ENCODE results near the gene SCD5. TPM values are rescaled to one million over a fixed set of nuclear protein-coding genes. Genes with fewer than 3 reads are reported as not detected.

The SCD5 gene
- total RNA-seq, 6 experiments from 2014 or later = 0.62 to 1.4 (median 0.96) TPM

- H3K27ac ChIP-seq = no peak overlapping the region
- no peak for ATAC-seq
- no peaks in the 10 kb centered on the region for H3K36me3 ChIP-seq
- no peak for TF ChIP-seq CTCF (IDR thresholded peaks at IDR 0.05)
- intact Hi-C loops (cut with DNase I) = no loop called here
- H3K4me3 ChIP-seq = no peak overlapping the region
- H3K4me1 ChIP-seq = peaks cover 0 to 13% (median 3%) of the 10 kb centered on the region in 4 donors
- no peak for DNase-seq
- no peaks in the 10 kb centered on the region for H3K27me3 ChIP-seq
- 73% methylated on average over 8 of the region's 8 CpGs for WGBS (ENCODE audit: insufficient coverage, low coverage, low lambda C conversion rate, missing lambda C conversion rate)
- no peaks in the 10 kb centered on the region for H3K9me3 ChIP-seq
Observed at GRCh38 chr4:82587826-82588540, 210.6 kb downstream of the SCD5 start.

- intact Hi-C loops (cut with DNase I) = no loop called here
- peaks cover 0 to 13% (median 3%) of the 10 kb centered on the region in 4 donors for H3K4me1 ChIP-seq
- H3K4me3 ChIP-seq = no peak overlapping the region
- DNase-seq = no peak
- TF ChIP-seq CTCF (IDR thresholded peaks at IDR 0.05) = no peak
- TF ChIP-seq POLR2A (IDR thresholded peaks at IDR 0.05) = no peak
- WGBS (ENCODE audit: insufficient coverage, low coverage, low lambda C conversion rate, missing lambda C conversion rate) = 67% methylated on average over 1 of the region's 8 CpGs
- H3K9me3 ChIP-seq = no peaks in the 10 kb centered on the region
- ATAC-seq = no peak
- H3K36me3 ChIP-seq = no peaks in the 10 kb centered on the region
- no peak overlapping the region for H3K27ac ChIP-seq
- no peaks in the 10 kb centered on the region for H3K27me3 ChIP-seq
Observed at GRCh38 chr4:82585690-82586435, 212.7 kb downstream of the SCD5 start.

GRCh38 chr4:82584931-82585330, 213.7 kb downstream of the SCD5 start:
- intact Hi-C loops (cut with DNase I) = no loop called here
- Histone ChIP-seq H3K27me3 (no peaks in the 10 kb centered on the region), H3K27ac (no peak overlapping the region), H3K4me1 (peaks cover 0 to 15% (median 3%) of the 10 kb centered on the region in 4 donors), H3K9me3 (no peaks in the 10 kb centered on the region), H3K4me3 (no peak overlapping the region), H3K36me3 (no peaks in the 10 kb centered on the region)
- 54% methylated on average over 2 of the region's 3 CpGs for WGBS (ENCODE audit: insufficient coverage, low coverage, low lambda C conversion rate, missing lambda C conversion rate)
- DNase-seq (no peak), ATAC-seq (no peak)
- TF ChIP-seq POLR2A (IDR thresholded peaks at IDR 0.05) = no peak
- TF ChIP-seq CTCF (IDR thresholded peaks at IDR 0.05) = no peak

- Histone ChIP-seq H3K27me3 (no peaks in the 10 kb centered on the region), H3K4me1 (peaks cover 0 to 22% (median 3%) of the 10 kb centered on the region in 4 donors), H3K36me3 (no peaks in the 10 kb centered on the region), H3K9me3 (no peaks in the 10 kb centered on the region), H3K4me3 (no peak overlapping the region), H3K27ac (peak overlapping the region in 2 of 3 donors; percentile 10 to 54)
- intact Hi-C loops (cut with DNase I) = no loop called here
- ATAC-seq (peak; percentile 58 to 82 (median 74)), DNase-seq (no peak)
- WGBS (ENCODE audit: insufficient coverage, low coverage, low lambda C conversion rate, missing lambda C conversion rate) = 18% methylated on average over 5 of the region's 5 CpGs
- no peak for TF ChIP-seq POLR2A (IDR thresholded peaks at IDR 0.05)
- TF ChIP-seq CTCF (IDR thresholded peaks at IDR 0.05) = no peak
Observed at GRCh38 chr4:82583897-82584587, 214.6 kb downstream of the SCD5 start.

All from right lobe of liver (tissue), 6 donors.